EL (cell line): ENCODE results near the gene SPRTN.
A peak's percentile ranks its signal among the peaks of the same experiment; 100 is the strongest.

Experiments used
- DNase-seq: peaks from one replicate; pipeline ENCODE4 v3.0.0-alpha.2; 2016

SPRTN gene

GRCh38 chr1:231382426-231382825 is 44.3 kb downstream of the SPRTN start:
- DNase-seq = no peak

- no peak for DNase-seq
Observed at GRCh38 chr1:231383159-231383860, 45.2 kb downstream of the SPRTN start.

GRCh38 chr1:231384696-231385415 is 46.8 kb downstream of the SPRTN start:
- no peak for DNase-seq

- no peak for DNase-seq
Observed at GRCh38 chr1:231385416-231385748, 47.3 kb downstream of the SPRTN start.

- DNase-seq = no peak
Observed at GRCh38 chr1:231386466-231386865, 48.4 kb downstream of the SPRTN start.

GRCh38 chr1:231387770-231388669 is 49.9 kb downstream of the SPRTN start:
- DNase-seq = peak; percentile 81

- peak; percentile 77 for DNase-seq
Observed at GRCh38 chr1:231390071-231390470, 52.0 kb downstream of the SPRTN start.

- peak; percentile 43 for DNase-seq
Observed at GRCh38 chr1:231392389-231393131, 54.5 kb downstream of the SPRTN start.

GRCh38 chr1:231393668-231394067 is 55.6 kb downstream of the SPRTN start:
- DNase-seq = no peak

- DNase-seq = peak; percentile 95
Observed at GRCh38 chr1:231395076-231395997, 57.2 kb downstream of the SPRTN start.

GRCh38 chr1:231395998-231396390 is 57.9 kb downstream of the SPRTN start:
- no peak for DNase-seq

- DNase-seq = peak; percentile 29
Observed at GRCh38 chr1:231396643-231397042, 58.5 kb downstream of the SPRTN start.

GRCh38 chr1:231397886-231398671 is 60.0 kb downstream of the SPRTN start:
- DNase-seq = no peak

- no peak for DNase-seq
Observed at GRCh38 chr1:231401478-231401877, 63.4 kb downstream of the SPRTN start.

GRCh38 chr1:231404318-231404717 is 66.2 kb downstream of the SPRTN start:
- no peak for DNase-seq
